WTC11 (cell line): Measurements from ENCODE around the gene SEMA5B.

Source experiments
- ATF2 ChIP-seq: sonication (generic); formaldehyde crosslinking; IDR thresholded peaks from 2 replicates; pipeline ENCODE4 v1.8.1; 2022; ENCODE audit warnings: low read depth, missing genetic modification reagents, borderline replicate concordance
- CTCF ChIP-seq: fragments of 200-600 bp; IDR thresholded peaks from 2 replicates; pipeline ENCODE4 v1.8.0; 2022; ENCODE audit warnings: antibody characterized with exemption
- ESRRA ChIP-seq: sonication (generic); formaldehyde crosslinking; IDR thresholded peaks from 2 replicates; pipeline ENCODE4 v1.8.1; 2022; ENCODE audit warnings: mild to moderate bottlenecking, missing genetic modification reagents, borderline replicate concordance
- JAZF1 ChIP-seq: fragments of 250-450 bp; sonication (Bioruptor Pico); IDR thresholded peaks from 2 replicates; pipeline ENCODE4 v1.9.0; 2021; ENCODE audit warnings: moderate library complexity, mild to moderate bottlenecking, inconsistent platforms
- MYBL2 ChIP-seq: sonication (generic); formaldehyde crosslinking; IDR thresholded peaks from 2 replicates; pipeline ENCODE4 v1.8.1; 2023; ENCODE audit warnings: mild to moderate bottlenecking, moderate library complexity, missing genetic modification reagents
- PREB ChIP-seq: sonication (generic); formaldehyde crosslinking; IDR thresholded peaks from 2 replicates; pipeline ENCODE4 v1.8.1; 2022; ENCODE audit warnings: mild to moderate bottlenecking, missing genetic modification reagents, moderate library complexity, borderline replicate concordance
- SP1 ChIP-seq: sonication (generic); formaldehyde crosslinking; conservative IDR thresholded peaks from 2 replicates; pipeline ENCODE4 v1.8.1; 2022; ENCODE audit warnings: missing genetic modification reagents
- TCF7 ChIP-seq: sonication (generic); formaldehyde crosslinking; IDR thresholded peaks from 2 replicates; pipeline ENCODE4 v1.8.0; 2022; ENCODE audit warnings: mild to moderate bottlenecking, low read depth, missing genetic modification reagents, moderate library complexity
- ZNF121 ChIP-seq: sonication (generic); formaldehyde crosslinking; IDR thresholded peaks from 2 replicates; pipeline ENCODE4 v1.8.0; 2023; ENCODE audit warnings: missing genetic modification reagents
- ZSCAN18 ChIP-seq: fragments of 250-450 bp; sonication (Bioruptor Pico); IDR thresholded peaks from 2 replicates; pipeline ENCODE4 v2.1.2; 2022; ENCODE audit warnings: mild to moderate bottlenecking, moderate library complexity
- TF ChIP-seq, protein P1 (sequence below): sonication (generic); formaldehyde crosslinking; IDR thresholded peaks from 2 replicates; pipeline ENCODE4 v1.8.1; 2022; ENCODE audit warnings: low read depth, mild to moderate bottlenecking, moderate library complexity, missing genetic modification reagents, borderline replicate concordance
- TF ChIP-seq, protein P2 (sequence below): sonication (generic); formaldehyde crosslinking; IDR thresholded peaks from 2 replicates; pipeline ENCODE4 v1.8.0; 2022; ENCODE audit warnings: mild to moderate bottlenecking, missing genetic modification reagents

DNA sequence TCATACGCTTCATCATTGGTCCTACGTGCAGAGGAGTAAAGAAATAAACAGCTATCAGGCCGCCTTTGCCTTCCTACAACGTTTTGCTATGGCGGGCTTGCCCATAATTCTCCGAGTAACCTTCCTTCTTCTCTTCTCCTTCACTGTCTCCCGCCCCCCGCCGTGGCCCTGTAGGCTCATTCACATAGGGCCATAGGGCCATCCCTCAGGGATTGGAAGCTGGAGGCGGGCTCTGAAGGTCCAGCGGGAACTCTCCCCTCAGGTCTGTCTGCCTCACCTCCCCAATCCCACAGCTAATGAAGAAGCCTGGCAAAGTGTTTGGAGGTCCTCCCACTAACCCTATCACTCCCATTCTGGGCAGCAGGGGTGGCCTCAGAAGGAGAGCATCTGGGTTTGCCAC lies 43.6 kb downstream of the SEMA5B start:
- TF ChIP-seq PREB (CRISPR knock-in tag) (no peak), TCF7 (CRISPR knock-in tag) (no peak), ZNF121 (no peak), ZSCAN18 (CRISPR knock-in tag) (no peak), ESRRA (CRISPR knock-in tag) (no peak), JAZF1 (CRISPR knock-in tag) (no peak), CTCF (no peak), ATF2 (CRISPR knock-in tag) (no peak), SP1 (CRISPR knock-in tag) (no peak), MYBL2 (CRISPR knock-in tag) (no peak)
- TF ChIP-seq, protein P1, sequence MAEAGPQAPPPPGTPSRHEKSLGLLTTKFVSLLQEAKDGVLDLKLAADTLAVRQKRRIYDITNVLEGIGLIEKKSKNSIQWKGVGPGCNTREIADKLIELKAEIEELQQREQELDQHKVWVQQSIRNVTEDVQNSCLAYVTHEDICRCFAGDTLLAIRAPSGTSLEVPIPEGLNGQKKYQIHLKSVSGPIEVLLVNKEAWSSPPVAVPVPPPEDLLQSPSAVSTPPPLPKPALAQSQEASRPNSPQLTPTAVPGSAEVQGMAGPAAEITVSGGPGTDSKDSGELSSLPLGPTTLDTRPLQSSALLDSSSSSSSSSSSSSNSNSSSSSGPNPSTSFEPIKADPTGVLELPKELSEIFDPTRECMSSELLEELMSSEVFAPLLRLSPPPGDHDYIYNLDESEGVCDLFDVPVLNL (CRISPR knock-in tag): no peak
- TF ChIP-seq, protein P2, sequence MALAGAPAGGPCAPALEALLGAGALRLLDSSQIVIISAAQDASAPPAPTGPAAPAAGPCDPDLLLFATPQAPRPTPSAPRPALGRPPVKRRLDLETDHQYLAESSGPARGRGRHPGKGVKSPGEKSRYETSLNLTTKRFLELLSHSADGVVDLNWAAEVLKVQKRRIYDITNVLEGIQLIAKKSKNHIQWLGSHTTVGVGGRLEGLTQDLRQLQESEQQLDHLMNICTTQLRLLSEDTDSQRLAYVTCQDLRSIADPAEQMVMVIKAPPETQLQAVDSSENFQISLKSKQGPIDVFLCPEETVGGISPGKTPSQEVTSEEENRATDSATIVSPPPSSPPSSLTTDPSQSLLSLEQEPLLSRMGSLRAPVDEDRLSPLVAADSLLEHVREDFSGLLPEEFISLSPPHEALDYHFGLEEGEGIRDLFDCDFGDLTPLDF (CRISPR knock-in tag): no peak
